RPMI8226 (cell line): ENCODE data around the gene PPP1CC.

Experiments
- DNase-seq: peaks from one replicate; pipeline ENCODE4 v3.0.0-alpha.2; 2015

Gene PPP1CC

DNA sequence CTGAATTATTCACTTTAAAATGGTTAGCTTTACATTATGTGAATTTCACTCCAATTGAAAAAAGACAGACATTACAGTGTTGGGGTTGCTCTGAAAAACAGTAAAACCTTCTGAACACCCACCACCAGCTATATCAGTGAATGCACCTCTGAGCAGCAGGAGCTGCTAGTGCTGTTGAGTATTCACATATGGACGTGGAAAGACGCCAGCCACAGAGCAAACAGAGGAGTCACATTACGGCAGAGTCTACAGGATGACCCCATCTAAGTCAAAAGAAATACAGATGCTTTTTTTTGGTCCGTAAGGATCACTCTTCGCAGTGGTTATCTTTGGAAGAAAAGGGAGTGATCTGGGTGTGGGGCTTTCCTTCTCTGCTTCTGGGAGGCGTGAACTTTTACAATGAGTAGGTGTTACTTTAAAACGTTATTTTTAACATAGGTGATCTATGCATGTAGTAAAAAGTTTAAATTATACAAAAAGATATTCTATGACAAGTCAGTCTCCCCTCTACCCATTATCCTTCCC lies 58.3 kb downstream of the PPP1CC start:
- DNase-seq: no peak

- DNase-seq: no peak
Observed at GRCh38 chr12:110683888-110684287, 58.8 kb downstream of the PPP1CC start.

DNA sequence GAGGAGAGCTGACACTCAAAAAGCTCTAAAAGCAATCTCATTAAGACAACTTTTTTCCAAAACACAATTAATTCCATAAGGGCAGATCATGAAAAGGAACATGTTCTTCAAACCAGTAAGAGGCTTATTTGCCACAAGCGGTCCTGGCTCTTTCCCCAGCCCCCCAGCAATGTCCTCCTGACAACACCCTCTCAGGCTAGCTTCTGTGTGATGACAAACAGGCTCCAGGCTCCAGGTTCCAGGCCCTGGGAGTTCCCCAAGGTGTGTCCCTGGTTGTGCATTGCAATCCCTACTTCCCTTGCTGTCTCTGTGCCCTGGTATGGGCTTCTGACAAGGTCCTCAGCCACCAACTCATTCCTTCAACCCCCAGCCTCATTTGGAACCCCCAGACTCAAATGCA lies 62.7 kb downstream of the PPP1CC start:
- no peak for DNase-seq

DNA sequence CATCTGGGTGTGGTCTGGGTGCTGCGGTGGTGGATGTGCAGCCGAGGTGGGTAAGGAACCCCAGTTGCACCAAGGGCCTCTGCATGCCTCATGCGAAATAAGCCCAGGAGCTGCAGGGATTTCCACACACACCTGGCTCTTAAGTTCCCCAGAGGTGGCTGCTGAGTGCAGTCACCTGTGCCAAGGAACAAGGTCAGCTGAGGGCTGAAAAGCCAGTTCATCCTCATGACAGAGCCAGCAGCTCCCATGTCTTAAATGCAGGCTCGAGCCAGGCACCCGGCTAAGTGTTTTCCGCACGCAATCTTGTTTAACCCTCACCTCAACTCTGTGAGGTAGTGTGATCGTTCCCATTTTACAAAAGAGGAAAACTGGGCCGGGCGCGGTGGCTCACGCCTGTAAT lies 63.5 kb downstream of the PPP1CC start:
- no peak for DNase-seq

- no peak for DNase-seq
Observed at GRCh38 chr12:110677982-110678381, 64.7 kb downstream of the PPP1CC start.

GRCh38 chr12:110677206-110677911 lies 65.3 kb downstream of the PPP1CC start:
- DNase-seq: peak; percentile 29

GRCh38 chr12:110676171-110676570 lies 66.5 kb downstream of the PPP1CC start:
- DNase-seq: no peak

DNA sequence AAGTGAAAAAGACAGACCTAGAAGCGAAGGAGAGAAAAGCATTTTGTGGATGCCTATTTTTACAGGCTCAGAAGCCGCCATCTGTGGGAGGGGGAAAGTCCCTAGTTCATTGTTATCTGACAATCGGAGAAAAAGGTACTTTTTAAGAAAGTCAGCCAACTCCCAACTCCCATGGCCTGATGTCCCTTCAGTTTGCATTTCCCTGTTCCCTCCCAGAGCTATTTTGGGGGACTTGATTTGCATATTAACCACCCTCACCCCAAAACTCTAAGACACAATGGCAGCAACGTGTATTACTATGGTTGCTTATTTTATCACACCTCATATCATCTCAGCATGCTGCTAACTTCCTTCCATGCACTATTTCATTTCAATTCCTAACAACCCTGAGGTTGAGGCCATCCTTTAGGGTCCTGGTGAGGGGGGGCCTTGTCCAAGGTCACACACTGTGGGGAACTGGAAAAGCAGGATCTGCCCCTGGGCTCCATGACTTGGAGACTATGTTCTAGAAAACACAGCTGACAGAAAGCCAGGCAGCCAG lies 72.5 kb downstream of the PPP1CC start:
- DNase-seq: peak; percentile 50
